ES-I3 (cell line): Measurements from ENCODE around the gene RSPH6A.
A peak's percentile ranks its signal among the peaks of the same experiment; 100 is the strongest.

Experiments used
- H3K36me3 ChIP-seq: 2 replicates; pipeline ENCODE4 v1.6.1; 2013; ENCODE audit warnings: mild to moderate bottlenecking, low read length, control low read depth, moderate library complexity; ENCODE audit not compliant: insufficient read depth
- H3K4me1 ChIP-seq: 2 replicates; pipeline ENCODE4 v1.6.1; 2013; ENCODE audit warnings: mild to moderate bottlenecking, control low read depth, low read length; ENCODE audit not compliant: insufficient read depth
- H3K9ac ChIP-seq: 2 replicates; pipeline ENCODE4 v1.6.1; 2013; ENCODE audit warnings: low read depth, mild to moderate bottlenecking, low read length, moderate library complexity
- H3K9me3 ChIP-seq: 2 replicates; pipeline ENCODE4 v1.6.1; 2013; ENCODE audit warnings: mild to moderate bottlenecking, low read length, moderate library complexity; ENCODE audit not compliant: control insufficient read depth, insufficient read depth

The RSPH6A gene

DNA sequence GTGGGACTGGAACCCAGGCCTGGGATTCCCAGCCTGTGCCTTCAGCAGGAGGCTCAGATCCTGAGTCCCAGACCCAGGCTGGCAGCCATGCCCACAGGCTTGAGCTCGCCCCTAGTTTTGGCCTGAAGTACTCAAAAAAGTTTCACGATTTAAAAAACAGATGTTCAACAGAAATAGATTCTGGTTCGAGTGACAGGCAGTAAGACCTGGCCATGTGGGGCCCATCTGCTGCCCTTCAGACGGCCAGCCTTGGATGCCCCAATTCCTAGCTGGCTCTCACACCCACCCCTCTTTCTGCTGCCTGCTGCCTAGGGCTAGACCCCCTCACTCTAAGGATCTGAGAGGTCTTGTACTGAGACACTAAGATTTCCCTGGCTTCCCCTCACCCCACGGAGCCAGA is 30.0 kb downstream of the RSPH6A start:
- Histone ChIP-seq H3K4me1 (peaks cover 22% of the 10 kb centered on the region), H3K9me3 (no peaks in the 10 kb centered on the region), H3K9ac (no peak overlapping the region), H3K36me3 (peaks cover 2% of the 10 kb centered on the region; the same call in 1 of the 2 replicates)

- H3K4me1 ChIP-seq = peaks cover 27% of the 10 kb centered on the region
- H3K9me3 ChIP-seq = no peaks in the 10 kb centered on the region
- no peak overlapping the region for H3K9ac ChIP-seq
- H3K36me3 ChIP-seq = peaks cover 2% of the 10 kb centered on the region; the same call in 1 of the 2 replicates
These were observed 31.0 kb downstream of the RSPH6A start for GRCh38 chr19:45784096-45784495.

DNA sequence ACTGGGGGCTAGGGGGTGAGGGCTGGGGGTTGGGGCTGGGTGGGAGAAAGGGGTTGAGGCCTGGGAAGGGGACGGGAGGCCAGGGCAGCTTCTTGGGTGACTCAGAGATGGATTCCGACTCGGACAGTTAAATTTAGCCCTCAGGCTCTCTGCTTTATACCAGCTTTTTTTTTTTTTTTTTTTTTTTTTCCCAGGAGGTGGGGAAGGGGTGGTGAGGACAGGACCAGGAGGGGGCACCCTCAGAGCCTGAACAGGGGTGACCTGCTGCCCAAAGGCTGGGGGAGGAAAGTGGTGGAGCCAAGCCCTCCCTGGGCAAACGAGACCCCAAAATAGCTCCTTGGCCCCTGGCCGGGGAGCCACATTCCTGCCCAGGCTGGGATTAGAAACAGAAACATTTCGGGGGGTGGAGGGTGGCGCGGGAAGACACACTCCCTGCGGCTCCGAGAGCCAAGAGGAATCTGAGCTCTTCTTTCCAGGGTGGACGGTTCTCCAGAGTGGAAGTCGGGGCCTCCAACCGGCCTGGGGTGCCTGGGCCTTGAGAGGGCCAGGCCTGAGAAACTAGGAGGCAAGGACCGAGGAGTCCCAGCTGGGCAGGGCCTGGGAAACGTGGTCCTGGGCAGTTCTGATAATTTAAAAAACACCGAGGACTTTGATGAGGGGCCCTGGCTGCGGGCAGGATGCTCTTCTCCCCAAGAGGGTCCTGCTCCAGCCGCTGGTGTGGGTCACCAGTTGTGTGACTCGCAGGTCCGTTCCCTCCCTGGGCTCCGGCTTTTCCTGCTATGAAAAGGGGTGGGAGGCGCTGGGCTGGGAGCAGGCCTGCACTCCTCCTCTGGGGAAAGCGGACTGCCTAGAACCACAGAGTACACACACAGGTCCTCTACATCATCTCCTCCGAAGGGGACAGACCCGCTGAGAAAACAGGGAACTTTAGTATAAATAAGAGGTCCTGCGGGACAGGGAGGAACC is 32.0 kb downstream of the RSPH6A start:
- H3K4me1 ChIP-seq = peaks cover 30% of the 10 kb centered on the region
- H3K9me3 ChIP-seq = no peaks in the 10 kb centered on the region
- peak overlapping the region; percentile 7; the same call in 1 of the 2 replicates for H3K9ac ChIP-seq
- H3K36me3 ChIP-seq = no peaks in the 10 kb centered on the region

DNA sequence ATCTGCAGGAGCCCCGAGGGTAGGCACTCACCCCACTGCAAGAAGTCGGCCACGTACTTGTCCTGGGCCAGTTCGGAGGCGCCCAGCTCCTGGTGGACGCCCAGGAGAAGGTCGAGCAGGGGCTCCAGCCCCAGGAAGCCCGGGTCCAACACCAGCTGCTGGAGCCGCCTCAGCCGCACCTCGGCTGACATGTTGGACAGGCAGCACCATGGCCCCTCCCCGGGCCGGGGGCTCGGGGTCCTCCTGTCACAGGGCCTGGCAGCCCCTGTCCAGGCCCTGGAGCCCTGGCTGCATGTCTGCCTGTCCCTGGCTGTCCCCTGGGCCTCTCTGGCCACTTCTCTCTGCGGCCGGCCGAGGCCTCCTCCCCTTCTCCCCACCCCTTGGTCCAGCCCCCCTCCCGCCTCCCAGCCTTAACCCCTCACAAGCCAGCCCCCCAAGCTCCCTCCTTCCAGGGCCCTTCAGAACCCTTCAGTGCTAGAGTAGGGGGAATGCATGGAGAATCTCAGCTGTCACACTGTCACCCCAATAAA is 32.9 kb downstream of the RSPH6A start, which contains the start of gene DMPK:
Gene DMPK (minus strand): TSS at position 329 of the 530 bp plus-strand sequence. CDS start 138 bp downstream, at position 191.
- no peaks in the 10 kb centered on the region for H3K9me3 ChIP-seq
- H3K9ac ChIP-seq = peak within 1 kb of the TSS; percentile 27; the same call in 1 of the 2 replicates
- H3K4me1 ChIP-seq = peaks cover 30% of the 10 kb centered on the region
- H3K36me3 ChIP-seq = no peaks in the 10 kb centered on the region

GRCh38 chr19:45781214-45782161 is 33.6 kb downstream of the RSPH6A start:
- Histone ChIP-seq H3K36me3 (no peaks in the 10 kb centered on the region; the same call in 1 of the 2 replicates), H3K9me3 (no peaks in the 10 kb centered on the region), H3K9ac (peak overlapping the region; percentile 27; the same call in 1 of the 2 replicates), H3K4me1 (peaks cover 30% of the 10 kb centered on the region)

- Histone ChIP-seq H3K36me3 (no peaks in the 10 kb centered on the region; the same call in 1 of the 2 replicates), H3K4me1 (peaks cover 30% of the 10 kb centered on the region), H3K9me3 (no peaks in the 10 kb centered on the region), H3K9ac (no peak overlapping the region; the same call in 1 of the 2 replicates)
These were observed 34.5 kb downstream of the RSPH6A start for GRCh38 chr19:45780448-45781213.

DNA sequence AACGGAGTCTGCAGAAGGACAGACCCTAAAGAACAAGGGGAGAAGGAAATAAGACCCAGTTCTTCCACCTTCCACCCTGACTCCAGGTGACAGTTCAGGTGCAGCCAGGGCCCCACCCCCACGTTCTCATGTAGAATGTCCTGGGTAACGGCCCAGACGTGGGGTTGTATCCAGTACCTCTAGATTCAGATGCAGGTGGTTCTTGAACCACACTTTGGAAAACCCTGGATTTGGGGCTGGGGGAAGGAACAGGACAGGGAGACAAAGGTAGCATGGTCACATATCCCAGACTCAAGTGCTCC is 35.0 kb downstream of the RSPH6A start:
- no peaks in the 10 kb centered on the region for H3K9me3 ChIP-seq
- H3K9ac ChIP-seq = peak overlapping the region; percentile 44; the same call in 1 of the 2 replicates
- H3K36me3 ChIP-seq = no peaks in the 10 kb centered on the region; the same call in 1 of the 2 replicates
- H3K4me1 ChIP-seq = peaks cover 30% of the 10 kb centered on the region

DNA sequence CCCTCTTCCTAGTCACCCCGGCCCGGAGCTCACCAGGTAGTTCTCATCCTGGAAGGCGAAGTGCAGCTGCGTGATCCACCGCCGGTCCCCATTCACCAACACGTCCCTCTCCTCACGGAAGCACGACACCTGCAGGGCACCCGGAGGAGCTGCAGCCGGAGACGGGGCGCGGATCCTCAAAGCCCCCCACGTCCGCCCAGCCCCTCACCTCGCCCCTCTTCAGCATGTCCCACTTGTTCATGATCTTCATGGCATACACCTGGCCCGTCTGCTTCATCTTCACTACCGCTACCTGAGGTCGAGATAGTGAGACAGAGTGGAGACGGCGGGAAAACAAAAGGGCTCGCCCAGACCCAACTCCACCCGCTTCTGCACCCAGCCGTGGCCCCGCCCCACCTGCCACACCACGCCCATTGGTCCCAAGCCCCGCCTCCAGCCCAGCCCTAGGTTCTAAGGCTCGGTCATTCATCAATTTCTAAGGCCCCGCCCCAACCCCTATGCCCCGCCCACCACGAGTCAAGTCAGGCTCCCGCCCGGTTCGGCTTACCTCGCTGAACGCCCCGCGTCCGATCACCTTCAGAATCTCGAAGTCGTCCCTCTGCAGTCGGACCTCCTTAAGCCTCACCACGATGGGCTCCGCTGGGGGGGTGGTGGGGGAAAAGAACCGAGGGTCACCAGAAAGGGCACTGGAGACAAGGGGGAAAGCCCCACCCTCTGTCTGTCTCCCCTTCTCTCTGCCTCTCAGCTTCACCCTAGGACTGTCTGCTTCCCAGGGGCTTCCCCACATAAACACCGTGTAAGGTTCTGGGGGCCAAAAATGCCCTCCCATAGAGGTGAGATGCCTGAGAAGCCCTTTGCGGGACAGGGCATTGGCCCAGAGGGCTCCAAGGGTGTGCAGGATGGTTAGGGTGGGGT is 35.6 kb downstream of the RSPH6A start:
- Histone ChIP-seq H3K4me1 (peaks cover 28% of the 10 kb centered on the region), H3K9ac (peak overlapping the region; percentile 56), H3K36me3 (no peaks in the 10 kb centered on the region; the same call in 1 of the 2 replicates), H3K9me3 (no peaks in the 10 kb centered on the region)

- Histone ChIP-seq H3K9me3 (no peaks in the 10 kb centered on the region), H3K9ac (no peak overlapping the region), H3K36me3 (no peaks in the 10 kb centered on the region; the same call in 1 of the 2 replicates), H3K4me1 (peaks cover 20% of the 10 kb centered on the region)
These were observed 37.0 kb downstream of the RSPH6A start for GRCh38 chr19:45778010-45778661.

DNA sequence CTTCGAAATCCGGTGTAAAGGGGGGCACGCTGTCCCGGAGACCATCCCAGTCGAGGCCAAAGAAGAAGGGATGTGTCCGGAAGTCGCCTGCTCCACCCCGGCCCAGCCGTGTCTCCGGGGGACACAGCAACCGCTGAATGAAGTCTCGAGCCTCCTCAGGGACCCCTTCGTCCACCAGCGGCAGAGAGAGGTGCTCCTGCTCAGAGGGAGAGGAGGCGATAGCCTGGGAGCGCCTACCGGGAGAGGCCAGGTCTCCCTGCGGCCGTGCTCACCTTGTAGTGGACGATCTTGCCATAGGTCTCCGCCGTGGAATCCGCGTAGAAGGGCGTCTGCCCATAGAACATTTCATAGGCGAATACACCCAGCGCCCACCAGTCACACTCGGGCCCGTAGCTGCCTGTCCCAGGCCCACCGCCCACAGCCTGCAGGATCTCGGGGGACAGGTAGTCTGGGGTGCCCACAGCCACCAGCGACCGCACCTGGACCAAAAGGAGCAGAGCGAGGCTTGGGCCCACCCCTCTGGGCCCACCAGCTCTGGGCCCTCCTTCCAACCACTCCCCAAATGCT is 37.6 kb downstream of the RSPH6A start:
- Histone ChIP-seq H3K36me3 (no peaks in the 10 kb centered on the region; the same call in 1 of the 2 replicates), H3K9me3 (no peaks in the 10 kb centered on the region), H3K9ac (no peak overlapping the region), H3K4me1 (peaks cover 15% of the 10 kb centered on the region)

DNA sequence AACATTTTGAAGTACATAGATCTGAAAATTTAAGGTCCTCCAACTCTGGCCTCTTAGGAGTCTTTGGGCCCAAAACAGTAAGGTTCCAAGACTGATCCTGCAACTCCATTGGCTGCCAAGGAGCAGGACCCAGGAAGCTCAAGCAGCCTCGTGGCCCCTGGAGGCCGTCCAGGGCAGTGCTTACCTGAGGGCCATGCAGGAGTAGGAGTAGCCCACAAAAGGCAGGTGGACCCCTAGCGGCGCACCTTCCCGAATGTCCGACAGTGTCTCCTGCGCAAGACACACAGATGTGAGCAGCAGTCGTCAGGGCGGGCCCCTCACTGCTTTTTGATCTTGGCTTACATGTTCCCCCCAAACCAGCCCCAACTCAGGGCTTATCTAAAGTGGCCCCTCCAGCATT is 40.3 kb downstream of the RSPH6A start:
- Histone ChIP-seq H3K4me1 (peaks cover 10% of the 10 kb centered on the region), H3K9me3 (no peaks in the 10 kb centered on the region), H3K9ac (no peak overlapping the region), H3K36me3 (no peaks in the 10 kb centered on the region; the same call in 1 of the 2 replicates)

DNA sequence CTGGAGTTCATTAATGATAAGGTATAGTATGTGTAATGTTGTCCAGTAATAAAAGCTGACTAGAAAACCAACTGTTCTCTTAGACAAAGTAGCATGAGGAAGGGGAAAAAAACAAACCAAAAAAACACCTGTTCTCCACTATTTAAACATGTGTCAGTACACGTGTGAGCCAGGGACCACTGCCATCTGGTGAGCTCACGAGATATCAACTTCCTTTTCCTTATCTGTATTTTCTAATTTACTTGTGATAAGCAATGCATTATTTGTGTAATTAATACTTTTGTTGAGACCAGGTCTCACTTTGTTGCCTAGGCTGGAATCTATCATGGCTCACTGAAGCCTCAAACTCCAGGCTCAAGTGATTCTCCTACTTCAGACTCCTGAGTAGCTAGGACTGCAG is 41.7 kb downstream of the RSPH6A start:
- no peaks in the 10 kb centered on the region; the same call in 1 of the 2 replicates for H3K36me3 ChIP-seq
- H3K9me3 ChIP-seq = no peaks in the 10 kb centered on the region
- no peak overlapping the region for H3K9ac ChIP-seq
- peaks cover 6% of the 10 kb centered on the region for H3K4me1 ChIP-seq
